T47D (cell line): Measurements from ENCODE around the gene AQR.
"Not testable (repeated sequence)": the region's sequence is repeated elsewhere in the genome, so short reads cannot be mapped to it uniquely, and the experiment has no call there.

Experiments used
- DNase-seq, 2 experiments: peaks; one replicate each; pipeline versions ENCODE4 v3.0.0 to v3.0.0-alpha.2; 2011 to 2012; ENCODE audit warnings: low read depth in 1 of 2, low spot score in 1 of 2
- JUND ChIP-seq: IDR thresholded peaks from 2 replicates; pipeline ENCODE4 v1.6.1; 2012; ENCODE audit warnings: low read depth
- in situ Hi-C: cut with HindIII; loops from 2 replicates; pipeline ENCODE4 v1.10.0; 2016; ENCODE audit warnings: low sequenced_read_pairs, low pct_unique_long_range_greater_than_20kb

The AQR gene

DNA sequence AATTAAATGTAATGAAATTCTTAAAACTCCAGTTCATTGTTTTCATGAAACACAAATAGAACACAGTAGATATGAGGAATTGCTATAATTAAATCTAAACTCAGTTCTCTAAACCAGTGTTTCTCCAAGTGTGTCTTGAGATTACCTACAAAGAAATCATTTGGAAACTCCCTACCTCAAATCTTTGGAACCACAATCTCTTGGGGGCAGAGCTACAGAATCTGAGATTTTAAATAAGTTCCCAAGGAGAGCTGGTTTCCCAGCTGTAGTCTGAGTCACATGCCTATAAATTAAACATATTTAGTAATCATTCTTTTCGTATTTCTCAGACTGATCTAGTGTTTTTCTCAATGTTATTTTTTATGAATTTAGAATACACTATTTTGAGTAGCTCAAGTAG, 157.2 kb downstream of the AQR start:
- in situ Hi-C loops, result no loop called here
- no peak for TF ChIP-seq JUND
- DNase-seq, result no peak

DNA sequence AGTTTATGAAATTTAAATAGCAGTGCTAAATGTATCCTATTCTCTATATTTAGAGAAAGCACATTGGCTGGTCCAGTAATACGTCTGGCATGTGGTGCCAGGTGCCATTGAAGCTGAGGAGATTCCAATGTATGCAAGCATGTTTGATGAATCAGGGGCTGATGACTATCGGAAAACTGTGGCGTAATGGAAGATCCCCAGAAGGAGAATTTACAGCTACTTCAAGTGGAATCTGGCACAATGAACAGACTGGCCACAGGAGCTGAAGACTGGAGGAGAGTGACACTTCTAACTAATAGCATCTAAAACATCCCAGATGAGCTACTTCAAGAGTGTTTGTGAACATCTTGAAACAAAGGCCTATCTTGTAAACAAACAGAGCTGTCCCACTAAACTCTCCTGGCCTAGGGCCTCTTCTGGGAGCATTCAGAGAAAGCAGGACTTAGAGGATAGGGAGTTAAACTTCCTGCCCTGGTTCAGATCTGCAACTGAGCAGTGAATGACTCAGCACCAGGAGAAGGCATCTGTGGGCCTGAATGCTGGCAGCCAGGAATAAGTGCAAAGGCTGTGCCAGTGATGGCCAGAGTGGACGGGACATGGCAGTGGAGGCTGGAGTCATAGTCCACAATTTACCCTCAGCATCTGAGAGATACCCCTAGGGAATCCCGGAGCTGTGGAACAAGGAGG, 159.0 kb downstream of the AQR start:
- TF ChIP-seq JUND, result no peak
- peak in 1 of 2 experiments; percentile 16 for DNase-seq
- in situ Hi-C loops, result no loop called here

DNA sequence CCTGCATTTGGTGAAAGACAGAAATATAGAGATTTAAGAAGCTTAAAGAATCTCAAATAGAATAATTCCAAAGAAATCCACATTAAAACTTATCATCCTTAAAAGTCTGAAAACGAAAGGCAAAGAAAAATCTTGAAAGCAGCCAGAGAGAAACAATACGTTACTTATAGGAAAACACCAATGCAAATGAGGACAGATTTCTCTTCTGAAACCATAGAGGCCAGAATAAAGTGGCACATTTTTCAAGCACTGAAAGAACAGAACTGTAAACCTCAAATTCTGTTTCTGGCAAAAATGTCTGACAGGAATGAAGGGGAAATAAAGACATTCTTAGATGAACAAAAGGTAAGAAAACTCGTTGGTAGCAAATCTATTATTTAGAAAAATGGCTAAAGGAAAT, 160.4 kb downstream of the AQR start:
- TF ChIP-seq JUND, result no peak
- DNase-seq, result no peak
- in situ Hi-C loops, result no loop called here

DNA sequence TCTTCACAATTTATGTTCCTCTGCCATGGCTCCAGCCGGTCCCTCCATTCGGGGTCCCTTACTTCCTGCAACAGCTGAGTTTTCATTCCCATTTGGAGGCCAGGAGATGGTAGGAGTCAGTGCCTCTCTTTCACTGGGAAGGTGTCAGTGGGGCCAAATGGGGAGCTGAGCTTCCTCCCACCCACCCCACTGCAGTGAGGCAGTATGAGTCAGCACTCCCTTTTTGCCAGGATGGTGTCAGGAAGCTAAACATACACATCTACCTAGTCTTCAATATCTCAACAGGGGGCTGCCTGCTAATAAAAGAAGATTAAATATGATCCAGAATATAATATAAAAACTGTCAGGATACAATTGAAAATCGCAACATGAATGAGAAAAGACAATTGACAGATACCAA, 161.5 kb downstream of the AQR start:
- DNase-seq, result no peak
- no peak for TF ChIP-seq JUND
- in situ Hi-C loops, result no loop called here

- in situ Hi-C loops, DNase-seq: not testable (repeated sequence)
These were observed 162.3 kb downstream of the AQR start for GRCh38 chr15:34807241-34807640.

DNA sequence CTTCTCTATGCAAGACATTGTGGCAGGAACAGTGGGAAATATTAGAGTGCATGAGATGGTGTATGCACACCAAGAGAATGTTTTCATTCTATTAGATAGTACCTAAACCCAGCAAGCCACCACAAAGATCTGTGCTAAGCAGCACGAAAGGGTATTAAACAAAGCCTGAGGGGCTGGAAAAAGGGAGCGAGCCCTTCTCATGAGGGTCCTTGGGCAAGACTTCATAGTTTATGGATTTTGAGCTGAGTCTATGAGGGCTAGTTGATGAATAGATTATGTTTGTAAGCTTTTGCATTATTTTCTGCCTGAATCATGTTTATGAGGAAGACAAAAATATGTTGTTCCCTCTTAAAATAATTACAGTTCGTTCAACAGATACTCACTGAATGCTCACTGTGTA, 164.8 kb downstream of the AQR start:
- no peak for DNase-seq
- in situ Hi-C loops, result no loop called here
- TF ChIP-seq JUND, result no peak

DNA sequence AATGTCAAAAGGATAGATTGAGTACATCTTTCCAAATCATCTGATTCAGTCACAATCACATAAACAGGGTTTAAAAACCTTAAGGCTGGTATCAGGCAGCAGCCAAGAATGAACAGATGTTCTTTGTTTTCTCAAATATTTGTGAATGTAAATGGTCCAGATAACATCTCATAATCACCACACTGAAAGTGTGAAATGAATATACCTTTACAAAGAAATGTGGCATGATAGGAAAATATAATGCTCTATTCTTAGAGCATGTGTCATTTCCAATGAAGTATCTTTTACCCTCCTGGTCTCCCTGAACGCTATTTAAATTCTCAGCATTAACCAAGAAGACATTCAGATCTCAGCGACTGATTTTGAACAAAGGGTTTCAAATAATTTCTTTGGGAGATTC, 165.4 kb downstream of the AQR start:
- no peak for TF ChIP-seq JUND
- in situ Hi-C loops, result no loop called here
- no peak for DNase-seq

DNA sequence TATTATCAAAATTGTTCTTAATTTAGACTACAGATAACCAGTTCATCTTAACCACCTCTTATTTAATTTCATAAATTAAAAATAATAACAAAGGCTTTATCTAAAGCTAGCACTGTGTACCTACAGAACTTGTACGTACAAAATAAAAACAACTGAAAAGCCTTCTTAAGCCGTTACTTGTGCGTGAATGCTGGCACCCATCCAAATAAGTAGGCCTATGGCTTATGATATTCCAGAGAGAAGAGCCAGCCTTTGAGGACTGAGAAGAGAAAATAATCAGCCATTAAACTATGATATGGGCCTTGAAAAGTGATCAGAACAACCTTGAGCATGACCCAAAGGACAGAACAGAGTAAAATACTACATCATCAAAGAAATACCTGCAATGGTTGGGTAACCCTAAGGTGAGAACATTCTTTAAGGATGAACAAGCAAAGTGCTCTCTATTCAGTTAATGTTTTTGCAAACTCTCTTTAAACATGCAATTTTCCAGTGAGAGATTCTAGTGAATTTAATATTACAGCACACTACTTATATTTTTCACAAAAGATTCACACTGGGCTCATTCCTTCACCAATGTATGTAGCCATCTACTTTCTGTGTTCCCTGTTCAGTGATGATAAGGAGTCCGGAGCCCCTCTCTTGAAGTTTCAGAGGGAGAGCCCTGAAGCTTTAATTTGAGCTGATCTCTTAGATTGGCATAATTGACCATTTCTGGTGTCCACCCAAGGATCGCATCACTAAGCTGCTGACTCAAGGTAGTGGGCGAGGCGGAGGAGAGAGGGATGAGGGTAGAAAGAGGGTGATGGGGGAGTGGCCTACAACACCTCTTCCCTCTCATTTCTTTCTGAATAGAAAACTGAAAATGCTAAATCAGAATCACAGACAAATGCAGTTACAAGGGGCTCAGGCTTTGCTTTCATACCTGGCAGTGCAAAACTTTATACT, 166.5 kb downstream of the AQR start:
- in situ Hi-C loops, result no loop called here
- TF ChIP-seq JUND, result no peak
- DNase-seq, result no peak

GRCh38 chr15:34802371-34802770, 167.2 kb downstream of the AQR start:
- in situ Hi-C loops, result no loop called here
- no peak for DNase-seq
- no peak for TF ChIP-seq JUND
